Left cardiac atrium (tissue), 4 donors: ENCODE data around the gene FGF19. TPM values are rescaled to one million over a fixed set of nuclear protein-coding genes. Genes with fewer than 3 reads are reported as not detected.
"Not testable (repeated sequence)": the region's sequence is repeated elsewhere in the genome, so short reads cannot be mapped to it uniquely, and the experiment has no call there.

Source experiments
- ATAC-seq, 2 donors: fragments of 200-7000 bp; cut with Tn5 transposase; one replicate each; pipeline ENCODE4 v1.9.1; 2020; ENCODE audit warnings: mild to moderate bottlenecking in 2 of 2, moderate library complexity in 2 of 2
- DNase-seq: peaks from one replicate; pipeline ENCODE4 v3.0.0-alpha.2; 2020
- intact Hi-C, 2 donors: fragments of 100-400 bp; cut with DNase I; formaldehyde crosslinking; loops; one replicate each; pipeline versions ENCODE4 v1.14.1 to v1.15.1; 2022 to 2023
- total RNA-seq, 2 donors: library from RNA; stranded (reverse); fragmentation: NEBNext Ultra II Directional; extraction: Animal tissue kit (Norgen Biotek cat#: 25700); gene quantifications; one replicate each; pipeline ENCODE4 v1.2.1, GENCODE V29; 2021
- donor health status: DM: no; HTN: yes; CAD: no.
- donor health status: DM: no; HTN: yes; CAD: no; lungs with severe emphysema.
- donor health status: DM: yes; HTN: yes; CAD: no.
- donor health status: Dilated cardiomyopathy.

Gene FGF19
- total RNA-seq, 2 donors from 2014 or later = not detected

DNA sequence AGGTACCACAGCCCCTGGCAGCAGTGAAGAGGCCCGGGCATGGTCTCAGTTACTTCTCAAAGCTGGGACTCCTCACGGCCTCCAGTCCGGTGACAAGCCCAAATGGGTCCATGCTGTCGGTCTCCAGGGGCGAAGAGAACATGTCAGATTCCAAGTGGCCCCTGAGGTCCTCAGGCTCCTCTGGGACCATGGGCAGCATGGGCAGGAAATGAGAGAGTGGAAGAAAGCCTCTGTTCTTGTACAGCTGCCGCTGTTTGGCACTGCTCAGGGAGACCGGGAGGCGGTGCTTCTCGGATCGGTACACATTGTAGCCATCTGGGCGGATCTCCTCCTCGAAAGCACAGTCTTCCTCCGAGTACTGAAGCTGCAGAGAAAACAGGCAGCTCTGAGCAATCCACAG, 4.6 kb downstream of the FGF19 start:
- DNase-seq (no peak), ATAC-seq (peak in 1 of 2 donors; percentile 38)
- intact Hi-C loops = loop anchor here in 1 of 2 donors (10.0 kb wide), 1 partner anchor 116 kb away; the partner anchor contains the start of gene FGF3

DNA sequence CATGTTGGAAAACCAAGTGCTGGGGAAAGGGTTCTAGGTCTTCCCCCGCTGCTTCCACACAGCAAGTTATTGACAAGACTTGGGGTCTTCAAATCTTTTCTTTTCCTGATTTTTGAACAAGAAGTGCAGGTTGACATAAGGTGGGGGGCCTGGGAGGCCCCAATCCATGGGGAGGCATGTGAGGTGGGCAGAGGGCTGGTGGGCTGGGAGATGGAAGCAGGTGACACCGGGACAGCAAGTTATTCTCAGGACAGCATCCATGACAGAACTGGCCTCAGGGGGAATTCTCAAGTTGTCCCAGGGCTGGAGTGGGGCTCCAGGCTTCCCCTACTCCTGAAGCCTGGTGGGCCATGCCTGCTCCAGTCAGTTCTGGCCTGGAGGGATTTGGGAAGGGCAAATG, 5.5 kb downstream of the FGF19 start:
- no peak for DNase-seq
- intact Hi-C loops = loop anchor here in 1 of 2 donors (10.0 kb wide), 1 partner anchor 116 kb away; the partner anchor contains the start of gene FGF3
- no peak for ATAC-seq

DNA sequence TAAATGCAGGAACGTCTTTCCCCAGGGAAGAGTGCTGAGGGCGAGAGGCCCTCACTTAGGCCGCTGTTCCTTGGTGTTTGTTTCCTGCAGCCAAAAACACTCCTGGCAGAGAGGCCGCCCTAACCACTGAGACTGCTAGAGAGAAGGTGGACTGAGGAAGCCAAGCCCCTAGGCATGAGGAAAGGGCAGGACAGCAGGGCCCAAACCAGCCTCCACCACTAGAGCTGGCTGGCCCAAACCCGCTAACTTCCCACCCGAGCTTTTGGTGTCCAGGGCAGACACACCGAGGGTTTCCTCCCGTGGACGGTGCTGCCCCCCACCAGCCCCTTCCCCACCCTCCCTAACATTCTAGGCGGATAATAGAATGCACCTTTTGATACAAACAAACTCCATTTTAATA, 6.0 kb downstream of the FGF19 start:
- ATAC-seq (no peak), DNase-seq (no peak)
- intact Hi-C loops = loop anchor here in 1 of 2 donors (10.0 kb wide), 1 partner anchor 117 kb away; the partner anchor contains the start of gene FGF3

DNA sequence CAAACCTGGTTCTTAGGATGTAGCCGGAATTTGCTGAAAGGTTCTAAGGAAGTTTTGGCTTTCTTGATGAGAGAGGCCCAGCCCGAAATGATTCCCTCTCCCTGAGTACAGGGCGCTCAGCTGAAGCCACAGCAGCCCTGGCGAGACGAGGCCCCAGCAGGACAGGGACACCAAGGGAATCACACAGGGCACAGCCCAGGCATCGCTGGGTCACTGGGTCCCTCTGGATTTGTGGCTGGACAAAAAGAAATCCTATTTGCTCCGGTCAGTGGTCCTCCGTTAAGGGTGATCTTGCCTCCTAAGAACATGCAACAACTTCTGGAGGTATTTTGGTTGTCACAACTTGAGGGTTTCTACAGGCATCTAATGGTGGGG, 6.4 kb downstream of the FGF19 start:
- DNase-seq (no peak), ATAC-seq (no peak)
- intact Hi-C loops = loop anchor here in 1 of 2 donors (10.0 kb wide), 1 partner anchor 117 kb away; the partner anchor contains the start of gene FGF3

DNA sequence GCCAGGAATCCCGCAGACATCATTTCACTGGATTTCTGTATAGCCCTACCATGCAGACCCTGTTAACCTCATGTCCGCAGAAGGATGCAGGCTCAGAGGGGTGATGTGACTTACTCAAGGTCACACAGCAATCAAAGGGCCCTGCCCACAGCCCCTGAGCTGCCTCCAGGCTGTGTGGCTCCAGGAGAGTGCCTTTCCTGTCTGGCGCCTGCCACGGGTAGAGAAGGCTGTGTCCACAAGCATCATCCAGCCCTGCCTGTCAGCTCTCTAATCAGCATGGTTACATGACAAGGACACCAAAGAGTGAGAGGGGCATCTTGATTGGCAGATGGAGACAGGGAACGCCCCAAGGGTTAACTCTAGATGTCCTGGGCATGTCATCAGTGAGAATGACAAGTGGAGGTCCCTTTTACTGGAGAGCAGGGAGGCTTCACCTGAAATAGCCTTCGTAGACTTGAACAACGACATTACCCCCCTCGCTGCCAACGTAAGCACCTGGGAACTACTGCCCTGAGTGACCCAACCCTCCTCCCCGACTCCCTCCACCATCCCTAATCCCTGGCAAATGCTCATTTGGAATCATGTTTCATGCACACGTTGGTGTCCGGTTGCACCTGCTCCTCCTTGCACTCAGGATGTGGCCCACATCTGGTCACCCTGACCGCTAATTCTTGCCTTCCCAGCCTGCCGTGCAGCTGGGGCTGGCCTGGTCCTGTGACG, 6.9 kb downstream of the FGF19 start:
- intact Hi-C loops = loop anchor here in 1 of 2 donors (10.0 kb wide), 1 partner anchor 118 kb away; the partner anchor contains the start of gene FGF3
- no peak for DNase-seq

DNA sequence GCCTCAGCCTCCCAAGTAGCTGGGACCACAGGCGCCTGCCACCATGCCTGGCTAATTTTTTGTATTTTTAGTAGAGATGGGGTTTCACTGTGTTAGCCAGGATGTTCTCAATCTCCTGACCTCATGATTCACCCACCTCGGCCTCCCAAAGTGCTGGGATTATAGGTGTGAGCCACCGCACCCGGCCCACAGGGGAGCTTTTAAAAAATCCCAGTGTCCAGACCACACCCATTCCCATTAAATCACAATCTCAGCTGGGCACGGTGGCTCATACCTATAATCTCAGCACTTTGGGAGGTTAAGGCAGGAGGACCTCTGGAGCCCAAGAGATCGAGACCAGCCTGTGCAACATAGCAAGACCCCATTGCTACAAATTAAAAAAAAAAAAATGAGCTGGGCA, 7.8 kb downstream of the FGF19 start:
- not testable (repeated sequence) for ATAC-seq, DNase-seq
- intact Hi-C loops = loop anchor here in 1 of 2 donors (10.0 kb wide), 1 partner anchor 119 kb away; the partner anchor contains the start of gene FGF3

More for the DNA sequence above, 6.9 kb downstream of the FGF19 start:
- no peak for ATAC-seq

DNA sequence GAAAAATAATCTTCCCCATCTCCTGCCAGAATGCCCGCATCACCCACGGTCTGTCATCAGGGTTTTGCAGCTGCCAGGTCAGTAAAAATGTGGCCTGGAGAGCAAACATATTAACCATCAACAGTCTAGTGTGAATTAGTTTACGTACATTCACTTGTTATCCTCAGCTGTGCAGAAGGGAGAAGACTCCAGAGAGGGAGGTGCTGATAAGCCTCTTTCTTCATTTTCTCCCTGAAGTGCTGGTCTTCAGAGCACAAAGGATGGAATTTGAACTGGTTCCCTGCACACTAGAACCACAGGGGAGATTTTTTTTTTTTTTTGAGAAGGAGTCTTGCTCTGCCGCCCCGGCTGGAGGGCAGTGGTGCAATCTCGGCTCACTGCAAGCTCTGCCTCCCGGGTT, 8.2 kb downstream of the FGF19 start:
- DNase-seq = no peak
- intact Hi-C loops = loop anchor here in 1 of 2 donors (10.0 kb wide), 1 partner anchor 119 kb away; the partner anchor contains the start of gene FGF3
- no peak for ATAC-seq

DNA sequence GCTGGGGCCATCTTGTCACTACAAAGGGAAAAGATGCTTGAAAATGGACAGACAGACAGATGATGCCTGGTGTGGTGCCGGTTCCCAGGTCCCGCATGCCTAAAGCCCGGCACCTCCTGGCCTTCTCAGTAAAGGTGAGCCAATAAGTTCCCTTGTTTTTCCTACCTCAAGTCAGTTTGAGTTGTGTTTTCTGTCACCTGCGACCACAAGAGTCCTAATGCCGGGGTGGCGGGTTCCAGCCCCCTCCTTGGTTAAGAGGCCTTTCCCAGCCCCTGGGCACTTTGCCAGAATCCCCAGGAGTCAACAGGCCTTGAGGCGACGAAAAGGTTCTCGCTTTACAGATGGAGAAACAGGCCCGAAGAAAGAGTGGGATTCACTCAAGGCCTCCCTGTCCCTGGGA, 9.0 kb downstream of the FGF19 start:
- intact Hi-C loops = loop anchor here in 1 of 2 donors (10.0 kb wide), 1 partner anchor 120 kb away; the partner anchor contains the start of gene FGF3
- DNase-seq (no peak), ATAC-seq (no peak)

DNA sequence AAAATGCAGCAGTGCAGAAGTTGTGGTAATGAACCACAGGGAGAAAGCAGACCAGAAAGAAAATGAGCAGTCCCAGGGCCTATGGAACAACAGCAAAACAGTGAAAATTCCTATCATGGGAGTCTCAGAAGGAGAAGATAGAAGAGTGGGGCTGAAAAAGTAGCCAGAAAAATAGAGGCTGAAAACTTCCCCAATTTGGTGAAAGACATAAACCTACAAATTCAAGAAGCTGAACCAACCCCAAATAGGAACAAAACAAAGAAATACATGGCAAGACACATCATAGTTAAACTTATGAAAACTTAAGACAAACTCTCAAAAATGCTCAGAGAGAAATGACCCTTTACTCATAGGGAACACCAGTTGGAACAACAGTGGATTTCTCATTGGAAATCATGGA, 11.4 kb downstream of the FGF19 start:
- no peak for ATAC-seq
- DNase-seq = no peak
- intact Hi-C loops = loop anchor here in 1 of 2 donors (10.0 kb wide), 1 partner anchor 122 kb away; the partner anchor contains the start of gene FGF3

DNA sequence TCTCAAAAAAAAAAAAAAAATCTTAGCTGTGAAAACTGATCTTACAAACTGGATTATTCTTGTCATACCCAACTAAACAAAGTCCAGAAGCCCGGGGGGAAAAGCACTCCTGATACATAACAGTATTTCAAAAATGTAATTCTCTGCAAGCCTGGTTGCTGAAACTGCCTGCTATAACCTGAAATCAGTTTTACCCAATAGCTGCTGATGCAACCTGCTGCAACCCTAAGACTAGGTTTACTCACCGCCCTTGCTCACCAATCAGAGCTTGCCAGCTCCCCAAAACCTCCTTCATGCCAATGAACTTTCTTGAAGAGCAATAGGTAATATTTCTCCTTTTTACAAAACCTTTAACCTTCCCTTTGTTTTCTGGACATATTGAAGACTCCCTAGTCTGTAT, 12.4 kb downstream of the FGF19 start:
- ATAC-seq (no peak), DNase-seq (no peak)
- intact Hi-C loops = loop anchor here in 1 of 2 donors (10.0 kb wide), 1 partner anchor 123 kb away; the partner anchor contains the start of gene FGF3

DNA sequence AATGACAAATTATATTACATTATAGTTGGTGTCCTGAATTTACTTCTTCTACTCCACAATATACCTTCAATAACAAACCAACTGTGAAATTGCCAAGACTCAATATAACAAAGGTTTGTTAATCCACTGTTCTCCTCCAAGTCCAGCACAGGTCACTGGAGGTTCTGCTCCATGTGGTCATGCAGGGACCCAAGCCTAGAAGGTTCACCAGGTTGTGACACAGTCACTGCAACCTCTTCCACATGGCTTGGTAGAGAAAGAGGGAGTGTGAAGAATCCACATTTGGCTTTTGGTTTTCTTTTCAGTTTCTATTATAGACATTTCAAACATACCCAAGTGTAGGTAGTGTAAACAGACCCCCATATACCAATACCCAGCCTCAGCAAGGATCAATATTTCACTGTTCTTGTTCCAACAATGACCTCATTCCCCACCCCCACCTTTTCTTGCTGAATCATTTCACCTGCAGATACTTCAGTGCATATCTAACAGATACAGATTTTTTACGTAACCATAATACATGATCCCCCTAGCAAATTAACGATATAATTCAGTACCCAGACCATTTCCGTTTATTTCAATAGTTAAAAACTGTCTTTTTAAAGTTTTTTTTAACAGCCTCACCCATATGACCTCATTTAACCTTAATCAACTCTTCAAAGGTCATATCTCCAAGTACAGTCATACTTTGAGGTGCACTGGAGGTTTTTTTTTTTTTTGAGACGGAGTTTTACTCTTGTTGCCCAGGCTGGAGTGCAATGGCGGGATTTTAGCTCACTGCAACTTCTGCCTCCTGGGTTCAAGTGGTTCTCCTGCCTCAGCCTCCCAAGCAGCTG, 14.1 kb downstream of the FGF19 start:
- intact Hi-C loops = loop anchor here (5.0 to 10.0 kb wide), 4 partner anchors 125 to 505 kb away; partner anchors contain the start of gene FGF3 (in 1 of the 2)
- ATAC-seq = no peak
- no peak for DNase-seq

DNA sequence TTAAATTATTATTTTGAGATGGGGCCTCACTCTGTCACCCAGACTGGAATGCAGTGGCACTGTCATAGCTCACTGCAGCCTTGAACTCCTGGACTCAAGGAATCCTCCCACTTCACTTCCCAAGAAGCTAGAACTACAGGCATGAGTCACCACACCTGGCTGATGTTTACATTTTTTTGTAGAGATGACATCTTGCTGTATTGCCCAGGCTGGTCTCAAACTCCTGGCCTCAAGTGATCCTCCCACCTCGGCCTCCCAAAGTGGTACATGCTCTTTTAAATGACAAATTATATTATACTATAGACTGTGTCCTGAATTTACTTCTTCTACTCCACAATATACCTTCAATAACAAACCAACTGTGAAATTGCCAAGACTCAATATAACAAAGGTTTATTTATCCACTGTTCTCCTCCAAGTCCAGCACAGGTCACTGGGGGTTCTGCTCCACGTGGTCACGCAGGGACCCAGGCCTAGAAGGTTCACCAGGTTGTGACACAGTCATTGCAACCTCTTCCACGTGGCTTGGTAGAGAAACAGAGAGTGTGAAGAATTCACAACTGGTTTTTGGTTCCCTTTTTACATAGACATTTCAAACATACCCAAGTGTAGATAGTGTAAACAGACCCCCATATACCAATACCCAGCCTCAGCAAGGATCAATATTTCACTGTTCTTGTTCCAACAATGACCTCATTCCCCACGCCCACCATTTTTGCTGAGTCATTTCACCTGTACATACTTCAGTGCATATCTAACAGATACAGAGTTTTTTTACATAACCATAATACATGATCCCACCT, 15.7 kb downstream of the FGF19 start:
- ATAC-seq, DNase-seq: not testable (repeated sequence)
- intact Hi-C loops = loop anchor here (2.0 to 10.0 kb wide), 4 partner anchors 201 to 507 kb away; no protein-coding TSS in a partner anchor

DNA sequence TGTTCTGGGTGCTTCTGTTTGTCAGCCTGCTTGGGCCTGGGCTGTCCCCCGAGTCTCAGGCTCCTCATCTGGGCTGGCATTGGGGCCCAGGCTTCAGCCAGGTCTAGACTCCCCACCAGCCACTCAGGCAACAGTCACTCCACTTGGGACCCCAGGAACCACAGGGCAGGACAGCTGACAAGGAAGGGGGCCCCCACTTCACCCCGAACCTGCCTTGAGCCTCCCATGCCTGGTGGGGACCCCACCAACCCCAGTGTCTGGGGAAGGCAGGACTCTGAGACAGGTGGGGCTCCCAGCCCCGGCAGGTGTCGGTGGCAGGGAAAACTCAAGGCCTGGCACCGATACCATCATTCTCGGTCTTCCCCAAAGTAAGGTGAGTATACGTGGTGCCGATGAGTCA, 17.0 kb downstream of the FGF19 start:
- DNase-seq (no peak), ATAC-seq (no peak)
- intact Hi-C loops = loop anchor here (2.0 to 10.0 kb wide), 4 partner anchors 202 to 508 kb away; no protein-coding TSS in a partner anchor

DNA sequence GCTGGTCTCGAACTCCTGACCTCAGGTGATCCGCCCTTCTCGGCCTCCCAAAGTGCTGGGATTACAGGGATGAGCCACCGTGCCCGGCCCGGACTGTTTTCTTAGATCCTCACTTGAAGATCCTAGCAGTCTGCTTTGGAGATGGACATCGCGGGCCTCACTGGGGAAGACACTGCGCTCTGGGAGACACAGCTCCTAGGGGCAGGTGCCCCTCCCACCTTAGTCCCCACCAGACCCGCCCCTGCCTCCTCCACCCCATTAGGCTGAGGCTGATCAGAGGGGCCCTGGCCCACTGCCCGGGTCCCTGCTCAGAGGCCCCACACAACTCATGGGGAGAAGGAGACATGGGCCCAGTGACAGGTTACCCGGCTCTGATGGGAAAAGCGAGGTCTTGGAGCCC, 17.4 kb downstream of the FGF19 start:
- intact Hi-C loops = loop anchor here (2.0 to 10.0 kb wide), 4 partner anchors 202 to 508 kb away; no protein-coding TSS in a partner anchor
- DNase-seq (no peak), ATAC-seq (no peak)

DNA sequence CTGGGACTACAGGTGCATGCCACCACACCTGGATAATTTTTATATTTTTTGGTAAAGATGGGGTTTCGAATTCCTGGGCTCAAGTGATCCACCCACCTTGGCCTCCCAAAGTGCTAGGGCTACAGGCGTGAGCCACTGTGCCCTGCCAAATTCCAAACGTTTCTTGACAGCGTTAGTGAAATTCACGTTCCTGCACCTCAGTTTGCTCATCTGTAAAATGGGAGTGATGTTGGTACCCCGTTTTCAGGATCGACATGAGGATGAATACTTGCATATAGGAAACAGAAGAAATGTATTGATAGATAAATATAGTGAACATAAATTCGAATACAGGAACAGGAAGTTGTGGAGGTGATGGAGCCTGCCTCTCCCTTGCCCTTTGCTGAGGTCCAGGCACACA, 18.5 kb downstream of the FGF19 start:
- intact Hi-C loops = loop anchor here (5.0 to 10.0 kb wide), 3 partner anchors 207 to 509 kb away; no protein-coding TSS in a partner anchor
- DNase-seq = no peak
- no peak for ATAC-seq

DNA sequence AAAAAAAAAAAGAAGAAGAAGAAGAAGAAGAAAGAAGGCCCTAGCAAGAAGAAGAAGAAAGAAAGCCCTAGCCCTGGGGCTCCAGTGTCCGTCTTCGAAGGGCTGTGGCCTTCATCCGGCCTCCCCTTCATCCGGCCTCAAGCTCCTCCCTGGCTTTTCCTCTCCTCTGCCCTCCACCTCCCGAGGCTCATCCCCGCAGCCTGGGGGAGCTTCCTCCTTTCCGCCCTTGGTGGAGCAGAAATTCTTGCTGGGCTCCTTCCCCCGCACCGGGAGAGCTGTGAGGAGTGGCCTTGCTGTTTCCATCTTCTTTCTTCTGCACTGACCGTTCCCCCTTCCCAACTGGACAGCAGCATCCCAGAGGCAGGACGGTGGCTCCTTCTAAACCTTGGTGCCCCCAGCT, 19.2 kb downstream of the FGF19 start:
- ATAC-seq (no peak), DNase-seq (no peak)
- intact Hi-C loops = loop anchor here (5.0 to 10.0 kb wide), 3 partner anchors 208 to 510 kb away; no protein-coding TSS in a partner anchor

DNA sequence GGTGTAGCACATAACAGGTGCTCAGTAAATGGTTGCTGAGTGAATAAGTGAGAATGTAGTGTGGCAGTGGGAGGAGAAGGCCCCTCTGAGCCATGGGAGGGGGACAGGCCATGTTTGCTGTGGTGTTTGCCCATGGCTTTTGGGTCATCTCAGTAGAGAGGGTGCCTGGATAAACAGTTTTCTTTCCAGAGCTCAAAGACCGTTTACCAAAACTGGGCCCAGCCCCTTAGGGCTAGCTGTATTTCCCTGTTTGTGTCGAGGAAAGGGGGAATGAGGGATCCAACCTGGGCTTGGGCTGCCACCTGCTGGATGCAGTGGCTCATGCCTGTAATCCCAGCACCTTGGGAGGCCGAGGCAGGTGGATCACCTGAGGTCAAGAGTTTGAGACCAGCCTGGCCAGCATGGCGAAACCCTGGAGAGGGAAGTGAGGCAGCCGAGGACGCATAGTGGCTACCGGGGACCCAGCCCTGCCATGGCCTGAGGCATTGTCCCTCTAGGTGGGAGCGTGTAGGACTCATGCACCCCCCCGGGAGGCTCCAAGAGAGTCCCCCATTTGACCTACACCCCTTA, 20.0 kb downstream of the FGF19 start:
- ATAC-seq (no peak), DNase-seq (no peak)
- intact Hi-C loops = loop anchor here in 1 of 2 donors (10.0 kb wide), 1 partner anchor 511 kb away; no protein-coding TSS in a partner anchor
